CD14-positive monocyte (primary cell): ENCODE results near the gene ARGFX. TPM values are rescaled to one million over a fixed set of nuclear protein-coding genes. Genes with fewer than 3 reads are reported as not detected.

Experiments used
- DNase-seq, 3 donors: peaks; one replicate each; pipeline ENCODE4 v3.0.0-alpha.2; 2011 to 2022
- H2AFZ ChIP-seq: 2 replicates; pipeline ENCODE4 v1.6.0; 2012; ENCODE audit warnings: mild to moderate bottlenecking, low read depth, low read length, inconsistent platforms; ENCODE audit not compliant: insufficient read depth, poor library complexity, severe bottlenecking
- H3K27ac ChIP-seq, 2 donors: 1 replicate in 1 of 2; 2 replicates in 1 of 2; pipeline ENCODE4 v1.5.1; 2012 to 2013; ENCODE audit warnings: low read length in 2 of 2, control low read depth in 1 of 2, inconsistent platforms in 1 of 2, low read depth in 1 of 2, mild to moderate bottlenecking in 1 of 2
- H3K27me3 ChIP-seq, 2 donors: one replicate each; pipeline versions ENCODE4 v1.6.0 to v1.6.1; 2011 to 2013; ENCODE audit warnings: low read length in 2 of 2; ENCODE audit not compliant: control insufficient read depth in 2 of 2, insufficient read depth in 2 of 2
- H3K36me3 ChIP-seq, 2 donors: replicated peaks in 1 of 2; 1 replicate in 1 of 2; 2 replicates in 1 of 2; pipeline versions ENCODE4 v1.5.1 to v1.6.1; 2012 to 2013; ENCODE audit warnings: low read length in 2 of 2, control low read depth in 1 of 2, inconsistent platforms in 1 of 2, mild to moderate bottlenecking in 1 of 2; ENCODE audit not compliant: insufficient read depth in 2 of 2, control insufficient read depth in 1 of 2
- H3K4me1 ChIP-seq, 2 donors: 1 replicate in 1 of 2; 2 replicates in 1 of 2; pipeline versions ENCODE4 v1.5.1 to v1.6.1; 2012 to 2013; ENCODE audit warnings: low read length in 2 of 2, control low read depth in 1 of 2, inconsistent platforms in 1 of 2, mild to moderate bottlenecking in 1 of 2, moderate library complexity in 1 of 2; ENCODE audit not compliant: insufficient read depth in 2 of 2, control insufficient read depth in 1 of 2
- H3K4me2 ChIP-seq: replicated peaks from 2 replicates; pipeline ENCODE3; 2012; ENCODE audit warnings: low read length, moderate library complexity, mild to moderate bottlenecking; ENCODE audit not compliant: poor library complexity, severe bottlenecking; ENCODE audit errors: extremely low read depth
- H3K4me3 ChIP-seq, 3 experiments: fragments of 200-600 bp in 1 of 3; sonication (generic) in 1 of 3; replicated peaks in 1 of 3; 1 replicate in 2 of 3; 2 replicates in 1 of 3; pipeline ENCODE4 v1.5.1; 2011 to 2013; ENCODE audit warnings: low read length in 3 of 3, mild to moderate bottlenecking in 3 of 3, control low read depth in 2 of 3, low read depth in 2 of 3, inconsistent platforms in 1 of 3, moderate library complexity in 1 of 3
- H3K79me2 ChIP-seq: 2 replicates; pipeline ENCODE4 v1.6.0; 2012; ENCODE audit warnings: mild to moderate bottlenecking, control low read depth, inconsistent platforms, low read length, moderate library complexity; ENCODE audit not compliant: insufficient read depth
- H3K9ac ChIP-seq: 2 replicates; pipeline ENCODE4 v1.6.0; 2017; ENCODE audit warnings: low read length, mild to moderate bottlenecking; ENCODE audit not compliant: insufficient read depth, poor library complexity, severe bottlenecking
- H3K9me3 ChIP-seq, 2 donors: replicated peaks in 1 of 2; 1 replicate in 1 of 2; 2 replicates in 1 of 2; pipeline versions ENCODE4 v1.5.1 to v1.6.1; 2012 to 2013; ENCODE audit warnings: low read length in 2 of 2, control low read depth in 1 of 2; ENCODE audit not compliant: control insufficient read depth in 1 of 2, insufficient read depth in 1 of 2
- H4K20me1 ChIP-seq: 2 replicates; pipeline ENCODE4 v1.6.0; 2012; ENCODE audit warnings: mild to moderate bottlenecking, low read length, control low read depth, moderate library complexity; ENCODE audit not compliant: insufficient read depth
- H3K27ac Mint-ChIP-seq, 7 donors: one replicate each; pipeline ENCODE4 v1.8.0; 2020; ENCODE audit warnings: mild to moderate bottlenecking in 7 of 7, mixed read lengths in 7 of 7, moderate library complexity in 6 of 7, inconsistent platforms in 2 of 7
- H3K27me3 Mint-ChIP-seq, 3 donors: one replicate each; pipeline ENCODE4 v1.8.0; 2021 to 2022; ENCODE audit warnings: low read depth in 3 of 3, mild to moderate bottlenecking in 3 of 3, mixed read lengths in 3 of 3, moderate library complexity in 3 of 3, inconsistent platforms in 1 of 3
- H3K36me3 Mint-ChIP-seq, 2 donors: one replicate each; pipeline ENCODE4 v1.8.0; 2020; ENCODE audit warnings: mixed read lengths in 2 of 2, inconsistent platforms in 1 of 2, mild to moderate bottlenecking in 1 of 2
- H3K4me1 Mint-ChIP-seq: one replicate; pipeline ENCODE4 v1.8.0; 2020; ENCODE audit warnings: mild to moderate bottlenecking, mixed read lengths
- H3K4me3 Mint-ChIP-seq, 2 donors: one replicate each; pipeline ENCODE4 v1.8.0; 2020; ENCODE audit warnings: mild to moderate bottlenecking in 2 of 2, mixed read lengths in 2 of 2, moderate library complexity in 1 of 2
- H3K9me3 Mint-ChIP-seq, 7 donors: one replicate each; pipeline ENCODE4 v1.8.0; 2020 to 2022; ENCODE audit warnings: mixed read lengths in 7 of 7, mild to moderate bottlenecking in 6 of 7, moderate library complexity in 6 of 7, inconsistent platforms in 2 of 7
- whole genome bisulfite sequencing: methylation state at CpG from one replicate; pipeline ENCODE4 v1.1.5; 2013; ENCODE audit warnings: missing lambda C conversion rate; ENCODE audit not compliant: insufficient coverage; 5-methylcytosine and 5-hydroxymethylcytosine counted together
- intact Hi-C, 2 donors: fragments of 100-400 bp; cut with micrococcal nuclease; formaldehyde crosslinking; loops; one replicate each; pipeline versions ENCODE4 v1.15.0 to v1.15.1; 2023
- polyA plus RNA-seq, 3 donors: library from polyadenylated mRNA; depleted of rRNA in 1 of 3; unstranded in 2 of 3; stranded (reverse) in 1 of 3; fragments of 300-500 nt in 2 of 3; fragments of >200 nt in 1 of 3; fragmentation: Illumina TruSeq in 2 of 3; gene quantifications; 1 replicate in 2 of 3; 2 replicates in 1 of 3; pipeline ENCODE4 v1.2.3, GENCODE V29; 2012 to 2021
- TF ChIP-seq, protein P1 (sequence below): fragments of 200-600 bp; IDR thresholded peaks from one replicate; pipeline ENCODE4 v1.8.0; 2022; ENCODE audit warnings: antibody characterized with exemption, mild to moderate bottlenecking

The ARGFX gene
- polyA plus RNA-seq, 3 donors: not detected

- TF ChIP-seq, protein P1, sequence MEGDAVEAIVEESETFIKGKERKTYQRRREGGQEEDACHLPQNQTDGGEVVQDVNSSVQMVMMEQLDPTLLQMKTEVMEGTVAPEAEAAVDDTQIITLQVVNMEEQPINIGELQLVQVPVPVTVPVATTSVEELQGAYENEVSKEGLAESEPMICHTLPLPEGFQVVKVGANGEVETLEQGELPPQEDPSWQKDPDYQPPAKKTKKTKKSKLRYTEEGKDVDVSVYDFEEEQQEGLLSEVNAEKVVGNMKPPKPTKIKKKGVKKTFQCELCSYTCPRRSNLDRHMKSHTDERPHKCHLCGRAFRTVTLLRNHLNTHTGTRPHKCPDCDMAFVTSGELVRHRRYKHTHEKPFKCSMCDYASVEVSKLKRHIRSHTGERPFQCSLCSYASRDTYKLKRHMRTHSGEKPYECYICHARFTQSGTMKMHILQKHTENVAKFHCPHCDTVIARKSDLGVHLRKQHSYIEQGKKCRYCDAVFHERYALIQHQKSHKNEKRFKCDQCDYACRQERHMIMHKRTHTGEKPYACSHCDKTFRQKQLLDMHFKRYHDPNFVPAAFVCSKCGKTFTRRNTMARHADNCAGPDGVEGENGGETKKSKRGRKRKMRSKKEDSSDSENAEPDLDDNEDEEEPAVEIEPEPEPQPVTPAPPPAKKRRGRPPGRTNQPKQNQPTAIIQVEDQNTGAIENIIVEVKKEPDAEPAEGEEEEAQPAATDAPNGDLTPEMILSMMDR: no peak
- Mint-ChIP-seq H3K27me3 (peaks cover 2 to 10% (median 3%) of the 10 kb centered on the region in 3 donors), H3K4me1 (peaks cover 4% of the 10 kb centered on the region), H3K36me3 (no peaks in the 10 kb centered on the region), H3K4me3 (no peak overlapping the region), H3K27ac (no peak overlapping the region), H3K9me3 (no peaks in the 10 kb centered on the region)
- no peak overlapping the region for H3K27ac ChIP-seq
- no peaks in the 10 kb centered on the region for H3K79me2 ChIP-seq
- H3K9ac ChIP-seq: no peak overlapping the region
- intact Hi-C loops: no loop called here
- no peaks in the 10 kb centered on the region for H3K27me3 ChIP-seq
- no peak overlapping the region for H3K4me2 ChIP-seq
- no peaks in the 10 kb centered on the region for H3K36me3 ChIP-seq
- WGBS: 100% methylated on average over 2 of the region's 2 CpGs
- no peak overlapping the region for H3K4me3 ChIP-seq
- no peak overlapping the region for H2AFZ ChIP-seq
- no peaks in the 10 kb centered on the region for H4K20me1 ChIP-seq
- no peaks in the 10 kb centered on the region for H3K4me1 ChIP-seq
- no peaks in the 10 kb centered on the region for H3K9me3 ChIP-seq
- DNase-seq: no peak
These were observed 27.1 kb downstream of the ARGFX start for GRCh38 chr3:121594850-121595249.

- intact Hi-C loops: no loop called here
- 100% methylated on average over 2 of the region's 4 CpGs for WGBS
- Histone ChIP-seq H3K36me3 (no peaks in the 10 kb centered on the region), H3K4me2 (no peak overlapping the region), H3K9me3 (no peaks in the 10 kb centered on the region), H3K4me3 (no peak overlapping the region), H4K20me1 (no peaks in the 10 kb centered on the region), H2AFZ (no peak overlapping the region), H3K4me1 (no peaks in the 10 kb centered on the region), H3K9ac (no peak overlapping the region), H3K79me2 (no peaks in the 10 kb centered on the region), H3K27ac (no peak overlapping the region), H3K27me3 (no peaks in the 10 kb centered on the region)
- TF ChIP-seq, protein P1: no peak
- no peak for DNase-seq
- Mint-ChIP-seq H3K4me3 (no peak overlapping the region), H3K36me3 (no peaks in the 10 kb centered on the region), H3K27ac (no peak overlapping the region), H3K27me3 (peaks cover 2 to 8% (median 3%) of the 10 kb centered on the region in 3 donors), H3K4me1 (peaks cover 4% of the 10 kb centered on the region), H3K9me3 (no peaks in the 10 kb centered on the region)
These were observed 28.1 kb downstream of the ARGFX start for GRCh38 chr3:121595765-121596406.
